NCI-H2227 treated with DMSO at 0.1 percent for 48 hours (cell line): ENCODE measurements around the gene CMTM3.
"Not testable (repeated sequence)": the region's sequence is repeated elsewhere in the genome, so short reads cannot be mapped to it uniquely, and the experiment has no call there.

Experiments
- DNase-seq: peaks from one replicate; lab custom pipeline; 2025; lab: John Stamatoyannopoulos, UW

Gene CMTM3

GRCh38 chr16:66585481-66586239 lies 18.8 kb upstream of the CMTM3 start:
- DNase-seq, result no peak

GRCh38 chr16:66587881-66588600 lies 16.5 kb upstream of the CMTM3 start:
- no peak for DNase-seq

DNA sequence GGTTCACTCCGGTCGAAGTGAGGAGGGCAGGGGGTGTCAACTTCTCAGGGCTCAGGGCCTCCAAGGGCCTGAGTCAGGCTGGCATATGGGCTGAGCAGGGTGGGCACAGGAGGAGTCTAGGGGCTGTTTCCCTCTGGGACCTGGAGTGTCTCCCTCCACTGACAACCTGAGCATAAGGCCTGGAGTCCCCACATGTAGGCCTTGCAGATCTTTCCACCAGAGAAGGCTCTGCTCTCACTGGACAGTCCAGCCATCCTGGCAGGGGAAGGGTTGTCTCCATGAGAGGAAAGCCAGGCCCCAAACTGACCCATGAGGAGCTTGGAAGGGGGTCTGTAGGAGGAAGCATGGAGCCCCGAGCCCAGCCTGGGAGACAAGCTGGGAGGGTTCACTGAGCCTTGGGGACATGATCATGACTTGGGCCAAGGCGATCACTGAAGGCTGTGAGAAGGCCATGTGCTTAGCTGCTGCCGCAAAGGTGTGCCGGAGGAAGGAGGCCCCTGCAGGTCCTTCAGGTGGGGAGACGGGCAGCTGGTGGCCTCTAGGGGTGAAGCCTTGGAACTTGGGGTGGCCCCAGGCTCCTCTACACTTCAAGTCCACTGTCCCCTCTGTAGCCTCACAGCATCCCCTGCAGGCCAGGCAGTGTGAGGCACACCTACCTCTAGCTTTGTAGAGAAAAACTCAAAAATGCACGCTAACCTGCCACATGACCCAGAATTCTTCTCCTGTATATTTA lies 15.4 kb upstream of the CMTM3 start:
- DNase-seq, result no peak

DNA sequence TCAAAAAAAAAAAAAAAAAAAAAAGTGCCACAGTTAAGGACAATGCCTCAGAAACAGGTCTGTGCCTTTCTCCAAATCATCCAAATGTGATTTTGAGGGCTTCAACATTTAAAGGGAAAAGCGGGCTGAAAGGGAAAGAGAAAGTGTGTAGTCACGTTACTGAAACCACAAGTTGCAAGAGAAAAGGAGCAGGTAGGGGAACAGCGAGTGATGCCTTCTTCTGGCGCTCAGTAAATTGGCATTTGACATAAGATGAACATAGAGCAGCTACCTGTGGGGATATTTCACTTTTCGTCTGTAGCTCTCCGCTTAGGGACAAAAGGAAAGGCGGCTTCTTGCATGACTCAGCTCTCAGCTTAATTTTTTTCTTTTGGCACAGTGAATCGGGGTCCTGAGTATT lies 14.2 kb upstream of the CMTM3 start:
- DNase-seq, result no peak

- no peak for DNase-seq
These were observed 13.5 kb upstream of the CMTM3 start for GRCh38 chr16:66591018-66591417.

DNA sequence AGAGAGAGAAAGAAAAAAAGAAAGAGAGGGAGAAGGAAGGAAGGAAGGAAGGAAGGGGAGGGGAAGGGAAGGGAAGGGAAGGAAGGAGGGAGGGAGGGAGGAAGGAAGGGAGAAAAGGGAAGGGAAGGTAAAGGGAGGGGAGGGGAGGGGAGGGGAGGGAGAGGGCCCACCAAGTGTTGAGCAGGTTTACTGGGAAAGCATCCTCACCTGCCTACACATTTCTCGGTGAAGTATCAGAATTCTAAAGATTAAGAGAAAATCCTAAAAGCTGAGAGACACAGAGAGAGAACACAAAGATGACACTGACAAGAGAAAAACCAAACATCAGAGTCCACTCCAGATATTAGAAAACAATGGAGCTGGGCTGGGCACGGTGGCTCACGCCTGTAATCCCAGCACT lies 12.3 kb upstream of the CMTM3 start:
- no peak for DNase-seq

DNA sequence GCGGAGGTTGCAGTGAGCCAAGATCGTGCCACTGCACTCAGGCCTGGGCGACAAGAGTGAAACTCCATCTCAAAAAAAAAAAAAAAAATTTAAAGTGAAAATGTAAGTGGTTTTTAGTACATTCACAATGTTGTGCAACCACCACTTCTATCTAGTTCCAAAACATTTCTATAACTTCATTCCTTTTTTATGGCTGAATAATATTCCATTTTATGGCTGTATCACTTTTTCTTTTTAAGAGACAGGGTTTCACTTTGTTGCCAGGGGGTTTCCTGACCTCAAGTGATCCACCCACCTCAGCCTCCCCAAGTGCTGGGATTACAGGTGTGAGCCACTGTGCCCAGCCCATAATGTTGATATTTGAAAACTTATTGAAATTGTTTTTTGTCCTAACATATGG lies 11.7 kb upstream of the CMTM3 start:
- DNase-seq, result no peak

GRCh38 chr16:66594739-66595138 lies 9.8 kb upstream of the CMTM3 start:
- DNase-seq, result no peak

GRCh38 chr16:66596559-66596958 lies 7.9 kb upstream of the CMTM3 start:
- DNase-seq, result not testable (repeated sequence)

- DNase-seq, result no peak
These were observed 7.3 kb upstream of the CMTM3 start for GRCh38 chr16:66596986-66597848.

DNA sequence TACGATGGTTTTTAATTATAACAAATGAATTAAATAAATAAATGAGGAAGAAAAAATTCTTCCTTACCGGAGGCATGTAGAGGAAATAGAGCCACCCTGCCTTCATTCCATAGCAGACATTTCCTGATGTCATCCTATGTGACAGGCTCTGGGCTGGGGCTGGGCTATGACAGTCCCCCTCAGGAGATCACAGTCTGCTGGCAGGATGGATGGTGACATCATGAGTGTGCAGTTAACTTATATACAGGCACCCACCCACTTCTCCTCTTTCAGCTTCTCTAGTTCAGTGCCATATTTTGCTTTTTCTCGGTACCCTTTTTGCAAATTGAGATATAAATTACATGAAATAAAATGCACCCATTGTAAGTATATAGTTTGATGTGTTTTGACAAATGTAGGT lies 6.4 kb upstream of the CMTM3 start:
- DNase-seq, result no peak

GRCh38 chr16:66599726-66600125 lies 4.8 kb upstream of the CMTM3 start:
- no peak for DNase-seq

- no peak for DNase-seq
These were observed 4.0 kb upstream of the CMTM3 start for GRCh38 chr16:66600477-66600876.

DNA sequence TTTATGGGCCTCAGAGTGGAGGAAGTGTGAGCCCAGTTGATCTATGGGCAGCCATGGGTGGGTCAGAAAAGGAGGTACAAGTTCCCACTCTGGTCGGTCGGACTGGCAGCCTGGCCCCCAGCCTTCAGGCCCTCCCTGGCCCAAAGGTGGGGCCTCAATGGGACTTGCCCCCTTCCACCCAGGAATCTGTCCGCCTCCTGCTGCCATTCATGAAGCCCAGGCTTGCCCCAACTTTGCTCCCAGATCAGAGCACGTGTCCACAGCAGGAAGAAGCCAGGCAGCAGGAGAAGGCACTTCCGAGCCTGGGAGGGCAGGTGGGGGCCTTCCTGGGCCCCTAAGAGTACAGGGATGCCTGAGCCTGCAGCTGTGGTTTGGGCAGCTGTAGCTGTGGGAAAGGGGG lies 3.0 kb upstream of the CMTM3 start:
- DNase-seq, result no peak

- DNase-seq, result peak; percentile 62
These were observed 748 bp upstream of the CMTM3 start for GRCh38 chr16:66603537-66604375.

DNA sequence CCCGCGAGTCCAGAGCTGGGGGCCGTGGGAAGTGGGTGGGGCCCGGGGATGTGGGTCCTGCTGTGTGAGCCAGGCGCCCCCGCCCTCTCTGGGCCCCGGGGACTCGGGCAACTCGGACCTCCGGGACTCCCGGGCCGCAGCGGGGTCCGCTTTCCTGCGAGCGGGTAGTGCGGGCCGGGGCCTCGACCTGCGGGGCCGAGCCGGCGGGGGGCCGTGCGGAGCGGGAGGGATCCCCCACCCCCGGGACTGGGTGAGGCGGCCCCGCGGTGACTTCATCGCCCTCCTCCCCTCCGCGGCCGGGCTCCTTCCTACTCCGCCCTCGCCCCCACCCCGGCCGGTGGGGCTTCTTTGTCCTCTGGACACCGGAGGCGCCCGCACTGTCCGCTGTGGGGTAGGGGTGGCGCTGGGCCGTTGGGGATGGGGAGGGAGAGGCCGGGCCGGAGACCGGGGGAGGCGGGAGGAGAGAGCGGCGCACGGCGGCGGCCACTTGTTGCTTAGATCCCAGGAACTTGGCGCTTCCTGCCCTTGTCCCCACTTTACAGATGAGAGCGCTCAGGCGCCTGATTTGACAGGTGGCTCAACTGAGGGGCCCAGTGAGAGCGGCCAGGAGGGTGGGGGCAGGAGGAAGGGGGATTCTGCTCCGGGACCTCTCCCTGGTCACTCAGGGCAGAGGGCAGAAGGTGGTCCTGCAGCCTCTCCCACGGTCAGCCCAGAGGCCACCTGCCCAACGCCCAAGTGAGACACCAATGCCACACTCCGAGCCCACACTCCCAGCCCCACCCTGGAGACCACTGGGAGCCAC lies 874 bp downstream of the CMTM3 start:
- DNase-seq, result no peak

DNA sequence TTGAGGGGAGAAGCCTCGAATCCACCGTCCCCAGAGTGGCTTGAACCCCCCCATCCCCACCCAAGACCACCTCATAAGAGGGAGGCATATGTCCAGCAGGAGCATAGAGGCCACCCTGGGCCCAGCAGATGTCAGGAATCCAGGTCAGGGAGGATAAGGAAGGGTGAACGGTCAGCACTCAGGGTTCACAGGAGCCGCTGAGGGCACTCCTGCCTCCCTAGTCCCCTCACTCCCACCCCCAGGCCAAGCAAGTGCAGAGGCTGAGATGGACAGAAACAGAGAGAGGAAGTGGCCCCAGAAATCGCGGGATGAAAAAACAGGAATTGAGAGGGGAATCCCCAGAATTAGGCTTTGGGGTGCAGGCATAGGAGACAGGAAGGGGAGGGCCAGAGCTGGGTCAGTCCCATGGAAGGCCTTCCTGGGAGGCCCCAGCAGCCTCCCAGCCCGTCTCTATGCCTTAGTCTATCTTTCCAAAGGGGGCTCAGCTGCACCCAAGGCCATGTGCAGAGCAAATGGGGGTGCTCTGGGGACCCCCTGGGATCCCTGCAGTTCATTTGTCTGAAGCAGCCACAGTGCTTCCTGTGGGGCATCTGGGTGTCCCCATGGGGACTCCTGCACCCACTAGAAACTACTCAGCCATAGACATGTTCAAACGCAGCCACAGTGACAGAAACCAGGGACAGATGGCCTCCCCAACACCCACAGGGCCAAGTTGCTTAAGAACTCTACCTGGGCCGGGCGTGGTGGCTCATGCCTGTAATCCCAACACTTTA lies 1.7 kb downstream of the CMTM3 start:
- no peak for DNase-seq

GRCh38 chr16:66608241-66609138 lies 4.0 kb downstream of the CMTM3 start:
- DNase-seq, result peak; percentile 47
